ENCODE results near the gene RAD54L2.
"Not testable (repeated sequence)": the region's sequence is repeated elsewhere in the genome, so short reads cannot be mapped to it uniquely, and the experiment has no call there.

The RAD54L2 gene

DNA sequence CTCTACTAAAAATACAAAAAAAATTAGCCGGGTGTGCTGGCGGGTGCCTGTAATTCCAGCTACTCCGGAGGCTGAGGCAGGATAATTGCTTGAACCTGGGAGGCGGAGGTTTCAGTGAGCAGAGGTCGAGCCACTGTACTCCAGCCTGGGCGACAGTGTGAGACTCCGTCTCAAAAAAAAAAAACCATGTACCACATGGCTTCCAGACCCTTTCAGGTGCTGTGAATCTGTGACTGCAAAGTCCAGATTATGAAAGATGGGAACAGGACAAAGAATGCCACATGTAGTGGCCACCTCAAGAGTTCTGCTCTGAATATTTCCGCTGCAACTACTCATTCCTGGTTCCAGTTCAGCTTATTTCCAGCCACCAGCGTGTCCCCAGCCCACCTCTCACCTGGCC, 30.3 kb upstream of the RAD54L2 start:
- Histone ChIP-seq H3F3A (ENCODE audit: control insufficient read depth, insufficient read depth) (no peaks in the 10 kb centered on the region), H3K4me1 (ENCODE audit: control insufficient read depth, low read length) (no peaks in the 10 kb centered on the region), H3K79me2 (ENCODE audit: control insufficient read depth, low read length) (no peaks in the 10 kb centered on the region), H3K4me2 (ENCODE audit: low read length) (no peak overlapping the region), H4K20me1 (ENCODE audit: control insufficient read depth, insufficient read depth, low read depth, low read length) (no peaks in the 10 kb centered on the region), H3K27me3 (ENCODE audit: control insufficient read depth, low read length) (no peaks in the 10 kb centered on the region), H3K4me3 (ENCODE audit: low read length) (no peak overlapping the region), H3K27ac (ENCODE audit: low read depth, low read length) (no peak overlapping the region), H3K9me2 (replicated peaks; ENCODE audit: control insufficient read depth, low read length) (no peaks in the 10 kb centered on the region), H3K9me3 (ENCODE audit: control insufficient read depth, insufficient read depth, low read length) (no peaks in the 10 kb centered on the region), H3K36me3 (ENCODE audit: control insufficient read depth, low read length) (no peaks in the 10 kb centered on the region)
- TF ChIP-seq EZH2phosphoT487 (IDR thresholded peaks at IDR 0.05; ENCODE audit: borderline replicate concordance, low read length) = no peak
- TF ChIP-seq, protein P1, sequence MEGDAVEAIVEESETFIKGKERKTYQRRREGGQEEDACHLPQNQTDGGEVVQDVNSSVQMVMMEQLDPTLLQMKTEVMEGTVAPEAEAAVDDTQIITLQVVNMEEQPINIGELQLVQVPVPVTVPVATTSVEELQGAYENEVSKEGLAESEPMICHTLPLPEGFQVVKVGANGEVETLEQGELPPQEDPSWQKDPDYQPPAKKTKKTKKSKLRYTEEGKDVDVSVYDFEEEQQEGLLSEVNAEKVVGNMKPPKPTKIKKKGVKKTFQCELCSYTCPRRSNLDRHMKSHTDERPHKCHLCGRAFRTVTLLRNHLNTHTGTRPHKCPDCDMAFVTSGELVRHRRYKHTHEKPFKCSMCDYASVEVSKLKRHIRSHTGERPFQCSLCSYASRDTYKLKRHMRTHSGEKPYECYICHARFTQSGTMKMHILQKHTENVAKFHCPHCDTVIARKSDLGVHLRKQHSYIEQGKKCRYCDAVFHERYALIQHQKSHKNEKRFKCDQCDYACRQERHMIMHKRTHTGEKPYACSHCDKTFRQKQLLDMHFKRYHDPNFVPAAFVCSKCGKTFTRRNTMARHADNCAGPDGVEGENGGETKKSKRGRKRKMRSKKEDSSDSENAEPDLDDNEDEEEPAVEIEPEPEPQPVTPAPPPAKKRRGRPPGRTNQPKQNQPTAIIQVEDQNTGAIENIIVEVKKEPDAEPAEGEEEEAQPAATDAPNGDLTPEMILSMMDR (IDR thresholded peaks at IDR 0.05; ENCODE audit: low read depth, low read length, poor library complexity, severe bottlenecking) = no peak

DNA sequence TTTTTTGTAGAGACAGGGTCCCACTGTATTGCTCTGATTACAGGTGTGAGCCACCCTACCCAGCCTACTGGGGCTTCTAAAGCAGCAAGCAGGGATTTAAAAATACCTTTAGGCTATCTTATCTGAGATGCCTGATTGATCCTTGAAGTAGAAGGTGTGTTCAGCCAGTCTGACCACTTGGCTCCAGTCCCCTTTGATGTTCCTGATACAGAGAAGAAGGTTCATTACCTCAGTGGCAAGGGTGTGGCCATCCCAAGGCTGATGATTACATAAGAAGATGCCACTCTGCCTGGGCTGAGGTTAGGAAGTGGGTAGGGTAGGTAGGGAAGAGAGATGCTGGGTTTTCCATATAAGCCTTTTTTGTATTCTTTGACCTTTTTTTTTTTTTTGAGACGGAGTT, 27.5 kb upstream of the RAD54L2 start:
- no peaks in the 10 kb centered on the region for H3K79me2 ChIP-seq (ENCODE audit: control insufficient read depth, low read length)
- no peak overlapping the region for H3K4me2 ChIP-seq (ENCODE audit: low read length)
- H3K9me3 ChIP-seq (ENCODE audit: control insufficient read depth, insufficient read depth, low read length) = no peaks in the 10 kb centered on the region
- H3F3A ChIP-seq (ENCODE audit: control insufficient read depth, insufficient read depth) = no peaks in the 10 kb centered on the region
- no peaks in the 10 kb centered on the region for H3K9me2 ChIP-seq (replicated peaks; ENCODE audit: control insufficient read depth, low read length)
- no peaks in the 10 kb centered on the region for H3K4me1 ChIP-seq (ENCODE audit: control insufficient read depth, low read length)
- H3K36me3 ChIP-seq (ENCODE audit: control insufficient read depth, low read length) = no peaks in the 10 kb centered on the region
- no peak overlapping the region for H3K4me3 ChIP-seq (ENCODE audit: low read length)
- no peak for TF ChIP-seq EZH2phosphoT487 (IDR thresholded peaks at IDR 0.05; ENCODE audit: borderline replicate concordance, low read length)
- TF ChIP-seq, protein P1 (IDR thresholded peaks at IDR 0.05; ENCODE audit: low read depth, low read length, poor library complexity, severe bottlenecking) = no peak
- H3K27ac ChIP-seq (ENCODE audit: low read depth, low read length) = no peak overlapping the region
- H4K20me1 ChIP-seq (ENCODE audit: control insufficient read depth, insufficient read depth, low read depth, low read length) = no peaks in the 10 kb centered on the region
- H3K27me3 ChIP-seq (ENCODE audit: control insufficient read depth, low read length) = no peaks in the 10 kb centered on the region

DNA sequence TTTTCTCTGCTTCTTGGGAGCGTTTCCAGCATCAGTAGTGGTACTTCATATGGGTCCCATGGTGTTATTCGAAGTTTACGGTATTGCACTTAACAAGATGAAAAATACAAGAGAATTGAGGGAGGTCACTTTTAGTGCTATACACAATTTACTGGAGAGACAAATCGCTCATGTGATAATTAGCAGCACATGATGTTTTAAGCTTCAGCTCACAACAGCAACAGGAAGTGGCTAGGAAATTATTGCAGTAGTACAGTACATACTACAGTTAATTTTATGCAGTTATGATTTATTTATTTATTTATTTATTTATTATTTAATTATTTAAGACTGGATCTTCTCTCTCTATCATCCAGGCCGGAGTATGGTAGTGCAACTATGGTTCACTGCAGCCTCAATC, 24.3 kb upstream of the RAD54L2 start:
- Histone ChIP-seq H4K20me1 (ENCODE audit: control insufficient read depth, insufficient read depth, low read depth, low read length) (no peaks in the 10 kb centered on the region), H3K9me3 (ENCODE audit: control insufficient read depth, insufficient read depth, low read length) (no peaks in the 10 kb centered on the region), H3K36me3 (ENCODE audit: control insufficient read depth, low read length) (no peaks in the 10 kb centered on the region), H3K4me3 (ENCODE audit: low read length) (no peak overlapping the region), H3K9me2 (replicated peaks; ENCODE audit: control insufficient read depth, low read length) (no peaks in the 10 kb centered on the region), H3K4me1 (ENCODE audit: control insufficient read depth, low read length) (no peaks in the 10 kb centered on the region), H3F3A (ENCODE audit: control insufficient read depth, insufficient read depth) (no peaks in the 10 kb centered on the region), H3K4me2 (ENCODE audit: low read length) (no peak overlapping the region), H3K27ac (ENCODE audit: low read depth, low read length) (no peak overlapping the region), H3K79me2 (ENCODE audit: control insufficient read depth, low read length) (no peaks in the 10 kb centered on the region), H3K27me3 (ENCODE audit: control insufficient read depth, low read length) (no peaks in the 10 kb centered on the region)
- no peak for TF ChIP-seq EZH2phosphoT487 (IDR thresholded peaks at IDR 0.05; ENCODE audit: borderline replicate concordance, low read length)
- TF ChIP-seq, protein P1 (IDR thresholded peaks at IDR 0.05; ENCODE audit: low read depth, low read length, poor library complexity, severe bottlenecking) = no peak

DNA sequence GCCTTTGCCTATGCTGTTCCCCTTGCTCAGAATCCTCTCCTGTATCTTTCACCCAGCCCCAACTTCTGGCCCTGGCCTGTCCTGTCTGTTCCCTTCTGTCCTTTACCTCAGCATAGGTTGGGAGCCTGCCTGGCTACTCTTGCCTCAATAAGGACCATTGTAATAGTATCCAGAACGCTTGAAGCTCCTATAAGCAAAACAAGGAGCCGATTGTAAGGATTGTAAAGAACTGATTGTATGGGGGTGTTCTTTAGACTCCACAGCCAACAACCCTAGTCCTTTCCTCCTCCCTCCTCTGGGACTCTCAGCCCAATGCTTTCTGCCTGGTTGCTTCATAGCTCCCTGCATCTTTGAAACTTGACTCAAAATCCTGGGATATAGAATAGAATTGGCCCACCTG, 18.7 kb upstream of the RAD54L2 start:
- H3K27me3 ChIP-seq (ENCODE audit: control insufficient read depth, low read length) = no peaks in the 10 kb centered on the region; the same call in 1 of the 2 replicates
- no peaks in the 10 kb centered on the region for H3K9me3 ChIP-seq (ENCODE audit: control insufficient read depth, insufficient read depth, low read length)
- H3K4me3 ChIP-seq (ENCODE audit: low read length) = no peak overlapping the region
- H3K36me3 ChIP-seq (ENCODE audit: control insufficient read depth, low read length) = no peaks in the 10 kb centered on the region
- H3K4me1 ChIP-seq (ENCODE audit: control insufficient read depth, low read length) = peaks cover 3% of the 10 kb centered on the region; the same call in 1 of the 2 replicates
- H3K27ac ChIP-seq (ENCODE audit: low read depth, low read length) = no peak overlapping the region
- H3K79me2 ChIP-seq (ENCODE audit: control insufficient read depth, low read length) = no peaks in the 10 kb centered on the region
- TF ChIP-seq, protein P1 (IDR thresholded peaks at IDR 0.05; ENCODE audit: low read depth, low read length, poor library complexity, severe bottlenecking) = no peak
- no peak for TF ChIP-seq EZH2phosphoT487 (IDR thresholded peaks at IDR 0.05; ENCODE audit: borderline replicate concordance, low read length)
- no peaks in the 10 kb centered on the region for H4K20me1 ChIP-seq (ENCODE audit: control insufficient read depth, insufficient read depth, low read depth, low read length)
- H3K9me2 ChIP-seq (replicated peaks; ENCODE audit: control insufficient read depth, low read length) = no peaks in the 10 kb centered on the region
- no peak overlapping the region for H3K4me2 ChIP-seq (ENCODE audit: low read length)
- H3F3A ChIP-seq (ENCODE audit: control insufficient read depth, insufficient read depth) = no peaks in the 10 kb centered on the region

DNA sequence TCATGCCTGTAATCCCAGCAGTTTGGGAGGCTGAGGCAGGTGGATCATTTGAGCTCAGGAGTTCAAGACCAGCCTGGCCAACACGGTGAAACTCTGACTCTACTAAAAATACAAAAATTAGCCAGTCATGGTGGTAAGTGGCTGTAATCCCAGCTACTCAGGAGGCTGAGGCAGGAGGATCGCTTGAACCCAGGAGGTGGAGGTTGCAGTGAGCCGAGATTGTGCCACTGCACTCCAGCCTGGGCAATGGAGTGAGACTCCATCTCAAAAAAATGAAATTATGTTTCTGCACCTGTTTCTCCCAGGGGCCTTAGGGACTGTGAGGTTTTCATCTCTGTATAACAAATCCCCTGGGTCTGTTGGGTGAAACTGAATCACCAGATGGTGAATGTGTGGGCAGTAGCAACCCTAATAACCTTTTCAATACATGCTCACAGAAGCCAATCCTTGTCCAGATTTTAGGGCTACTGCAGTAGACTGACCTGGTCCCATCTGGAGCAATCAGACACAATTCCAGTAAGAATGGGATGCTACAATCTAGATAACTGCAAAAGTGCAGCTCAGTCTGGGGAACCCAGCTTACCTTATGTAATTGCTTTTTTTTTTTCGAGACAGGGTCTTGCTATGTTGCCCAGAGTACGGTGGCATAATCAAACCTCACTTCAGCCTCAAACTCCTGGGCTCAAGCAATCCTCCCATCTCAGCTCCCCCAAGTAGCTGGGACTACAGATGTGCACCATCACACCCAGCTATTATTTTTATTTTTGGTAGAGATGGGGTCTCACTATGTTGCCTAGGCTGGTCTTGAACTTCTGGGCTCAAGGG, 17.4 kb upstream of the RAD54L2 start:
- not testable (repeated sequence) for H3K4me1 ChIP-seq (ENCODE audit: control insufficient read depth, low read length); H3K27me3 ChIP-seq (ENCODE audit: control insufficient read depth, low read length); H3K9me3 ChIP-seq (ENCODE audit: control insufficient read depth, insufficient read depth, low read length); H3K4me3 ChIP-seq (ENCODE audit: low read length); H3K4me2 ChIP-seq (ENCODE audit: low read length); H3K36me3 ChIP-seq (ENCODE audit: control insufficient read depth, low read length); H3K9me2 ChIP-seq (replicated peaks; ENCODE audit: control insufficient read depth, low read length); H3K27ac ChIP-seq (ENCODE audit: low read depth, low read length); H4K20me1 ChIP-seq (ENCODE audit: control insufficient read depth, insufficient read depth, low read depth, low read length); H3F3A ChIP-seq (ENCODE audit: control insufficient read depth, insufficient read depth); H3K79me2 ChIP-seq (ENCODE audit: control insufficient read depth, low read length)

All from DOHH2 (cell line).